GM21529 (cell line): ENCODE data around the gene FAM171A2.
"Not testable (repeated sequence)": the region's sequence is repeated elsewhere in the genome, so short reads cannot be mapped to it uniquely, and the experiment has no call there.

Experiments used
- ATAC-seq: cut with Tn5 transposase; IDR thresholded peaks from one replicate; pipeline ENCODE4 v1.9.1; 2021; ENCODE audit not compliant: unreplicated experiment

FAM171A2 gene

DNA sequence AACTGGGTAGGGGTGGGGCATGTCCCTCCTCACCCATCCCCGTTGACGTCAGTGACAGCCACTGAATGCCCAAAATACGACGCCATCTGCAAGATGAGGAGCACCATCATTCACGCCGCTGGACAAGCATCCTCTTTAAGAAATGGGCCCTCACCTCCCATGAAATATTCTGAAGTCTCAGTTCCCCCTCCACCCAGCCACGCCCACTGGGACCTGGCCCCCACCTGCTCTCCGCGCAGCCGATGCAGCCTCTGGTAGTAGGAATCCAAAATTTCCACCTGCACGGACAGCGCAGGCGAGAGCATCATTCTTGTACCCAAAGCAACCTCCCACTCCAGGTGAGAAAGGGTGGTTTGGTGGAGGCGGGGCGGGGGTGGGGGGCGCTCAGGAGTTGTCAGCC is 20.2 kb upstream of the FAM171A2 start:
- no peak for ATAC-seq

DNA sequence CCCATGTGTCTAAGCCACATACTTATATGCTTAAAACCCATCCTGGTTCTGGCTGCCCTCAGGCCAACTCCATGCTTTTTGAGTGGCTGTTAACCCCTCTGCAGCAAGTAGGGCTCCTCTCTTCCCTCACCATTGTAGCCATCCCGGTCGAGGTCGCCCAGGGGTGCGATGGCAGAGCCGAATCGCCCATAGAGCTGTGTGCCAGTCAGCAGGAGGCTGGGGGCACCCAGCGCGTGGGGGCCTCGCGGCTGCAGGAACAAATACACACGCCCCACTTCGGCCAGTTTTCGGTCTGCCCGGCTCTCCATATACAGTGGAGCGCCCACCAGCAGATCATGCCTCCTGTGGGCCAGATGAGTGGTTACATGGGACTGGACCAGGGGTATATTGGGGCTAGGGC is 19.7 kb upstream of the FAM171A2 start:
- no peak for ATAC-seq

DNA sequence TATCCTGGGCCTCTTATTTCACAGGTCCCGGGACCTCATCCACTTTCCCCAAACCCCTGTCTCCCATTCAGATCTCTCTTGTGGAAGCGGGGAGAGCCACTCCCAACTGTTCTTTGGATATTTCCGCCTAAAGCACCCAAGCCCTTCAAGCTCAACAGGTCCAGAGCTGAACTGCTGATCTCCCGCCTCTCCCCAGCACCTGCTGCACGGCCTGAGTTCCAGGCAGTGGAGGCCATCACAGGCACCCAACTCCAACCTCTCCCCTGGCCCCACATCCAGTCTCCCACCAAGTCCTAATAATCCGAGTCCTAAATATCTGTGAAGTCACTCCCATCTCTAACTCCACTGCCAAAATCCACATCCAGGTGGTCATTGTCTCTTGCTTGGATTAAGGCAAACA is 19.3 kb upstream of the FAM171A2 start:
- no peak for ATAC-seq

DNA sequence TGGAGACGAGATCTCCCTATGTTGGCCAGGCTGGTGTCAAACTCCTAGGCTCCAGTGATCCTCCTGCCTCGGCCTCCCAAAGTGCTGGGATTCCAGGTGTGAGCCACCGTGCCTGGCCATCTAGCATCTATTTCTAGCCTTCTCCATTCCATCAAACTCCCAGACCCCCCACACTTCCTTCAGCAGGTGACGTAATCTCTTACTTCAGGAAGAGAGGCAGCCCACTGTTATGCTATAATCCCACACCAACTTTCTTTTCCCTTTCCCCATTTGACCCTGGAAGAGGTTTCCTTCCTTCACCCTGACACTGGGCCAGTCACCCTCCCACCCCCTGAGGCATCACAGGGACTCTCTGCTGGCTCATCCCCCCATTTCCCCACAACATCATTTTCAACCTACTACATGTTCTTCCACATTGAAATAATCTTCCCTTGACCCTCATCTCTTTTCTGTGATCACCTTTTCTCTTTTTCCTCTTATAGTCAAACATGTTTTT is 18.2 kb upstream of the FAM171A2 start:
- no peak for ATAC-seq

DNA sequence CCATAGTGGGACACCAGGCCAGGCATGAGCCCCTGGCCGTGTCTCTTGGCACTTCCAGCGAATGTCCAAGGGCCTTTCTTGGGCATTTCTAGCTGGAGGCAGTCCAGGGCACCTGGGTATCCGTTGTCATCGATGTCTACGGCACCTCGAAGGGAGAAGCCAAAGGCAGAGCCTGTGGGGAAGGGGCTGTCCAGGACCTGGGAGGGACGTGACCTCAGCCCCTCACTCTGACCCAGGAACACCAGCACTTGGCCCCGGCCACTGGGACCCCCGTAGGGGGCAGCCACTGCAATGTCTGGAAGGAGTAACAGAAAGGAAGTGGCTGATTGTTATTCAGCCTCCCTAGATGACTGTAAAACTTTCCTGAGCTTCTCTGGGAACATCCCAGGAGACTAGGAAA is 17.1 kb upstream of the FAM171A2 start:
- no peak for ATAC-seq

DNA sequence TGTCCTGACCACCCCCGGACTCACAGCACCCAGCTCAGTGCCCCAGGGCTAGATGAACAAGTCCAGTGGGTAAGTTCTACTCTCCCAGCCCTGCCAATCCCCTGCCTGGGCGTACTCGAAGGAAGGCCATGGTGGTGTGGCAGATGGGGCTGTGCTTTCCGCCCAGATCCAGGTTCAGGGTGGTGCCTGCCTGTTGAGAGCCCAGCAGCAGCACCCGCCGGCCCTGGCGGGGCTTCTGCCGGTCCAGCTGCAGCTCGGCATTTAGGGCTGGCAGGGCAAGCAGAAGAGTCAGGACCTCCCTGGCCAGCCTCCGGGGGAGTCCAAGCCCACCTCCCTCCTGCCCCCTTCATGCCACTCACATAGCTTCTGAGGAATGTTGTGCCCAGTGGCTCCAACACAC is 16.2 kb upstream of the FAM171A2 start:
- no peak for ATAC-seq

DNA sequence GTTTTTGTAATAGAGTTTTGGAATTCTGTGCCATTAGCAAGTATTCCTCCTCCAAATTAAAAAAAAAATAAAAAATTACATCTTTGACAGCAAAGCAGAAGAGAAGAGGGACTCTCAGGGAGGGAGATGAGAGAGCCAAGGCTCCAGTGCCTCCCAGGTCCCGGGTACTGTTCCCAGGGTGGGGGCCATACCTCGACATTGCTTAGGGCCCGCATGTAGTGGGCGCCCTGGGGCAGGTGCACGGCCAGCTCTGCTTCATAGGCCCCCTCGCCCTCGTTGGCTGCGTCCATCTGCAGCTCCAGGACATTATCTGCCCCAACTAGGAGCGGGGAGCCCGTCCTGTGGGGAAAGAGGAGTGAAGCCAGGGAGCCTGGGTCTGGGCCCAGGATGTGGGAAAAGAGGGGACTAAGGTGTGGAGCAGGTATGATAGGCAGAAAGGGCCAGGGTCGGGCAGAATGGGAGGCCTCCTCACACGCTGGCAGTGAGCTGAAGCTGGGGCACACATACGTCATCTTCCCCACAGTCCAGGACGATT is 14.6 kb upstream of the FAM171A2 start:
- no peak for ATAC-seq

DNA sequence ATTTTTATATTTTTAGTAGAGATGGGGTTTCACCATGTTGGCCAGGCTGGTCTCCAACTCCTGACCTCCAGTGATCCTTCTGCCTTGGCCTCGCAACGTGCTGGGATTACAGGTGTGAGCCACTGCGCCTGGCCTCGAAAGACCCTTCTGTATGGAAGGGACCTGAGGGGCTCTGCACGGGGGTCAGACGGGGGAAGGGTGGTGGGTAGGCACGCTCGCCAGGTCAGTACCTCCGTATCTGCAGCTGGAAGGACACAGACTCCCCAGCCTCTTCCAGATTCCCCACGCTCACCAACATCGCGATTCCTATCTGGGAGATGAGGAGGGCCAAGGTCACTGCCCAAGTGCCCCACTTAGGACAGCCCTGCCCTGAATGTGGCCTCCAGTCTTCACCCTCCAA is 13.1 kb upstream of the FAM171A2 start:
- ATAC-seq, result no peak

DNA sequence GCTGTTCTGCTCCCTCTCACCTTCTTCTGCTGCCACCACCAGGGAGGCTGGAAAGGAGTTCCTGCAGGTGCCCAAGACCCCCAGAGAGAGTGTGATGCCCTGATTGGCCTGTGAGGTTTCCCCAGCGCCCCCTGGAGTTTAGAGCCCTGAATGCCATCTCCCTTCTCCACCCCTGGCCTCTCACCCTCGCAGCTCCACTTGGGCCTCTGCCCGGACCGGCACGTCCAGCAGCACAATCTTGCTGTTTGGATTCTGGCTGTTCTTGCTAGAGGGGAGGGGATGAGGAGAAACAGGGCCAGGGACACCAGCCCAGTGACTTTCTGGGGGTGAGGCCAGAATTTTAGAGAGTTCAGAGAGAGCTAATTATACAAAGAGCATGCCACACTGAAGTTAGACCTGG is 12.5 kb upstream of the FAM171A2 start:
- no peak for ATAC-seq

DNA sequence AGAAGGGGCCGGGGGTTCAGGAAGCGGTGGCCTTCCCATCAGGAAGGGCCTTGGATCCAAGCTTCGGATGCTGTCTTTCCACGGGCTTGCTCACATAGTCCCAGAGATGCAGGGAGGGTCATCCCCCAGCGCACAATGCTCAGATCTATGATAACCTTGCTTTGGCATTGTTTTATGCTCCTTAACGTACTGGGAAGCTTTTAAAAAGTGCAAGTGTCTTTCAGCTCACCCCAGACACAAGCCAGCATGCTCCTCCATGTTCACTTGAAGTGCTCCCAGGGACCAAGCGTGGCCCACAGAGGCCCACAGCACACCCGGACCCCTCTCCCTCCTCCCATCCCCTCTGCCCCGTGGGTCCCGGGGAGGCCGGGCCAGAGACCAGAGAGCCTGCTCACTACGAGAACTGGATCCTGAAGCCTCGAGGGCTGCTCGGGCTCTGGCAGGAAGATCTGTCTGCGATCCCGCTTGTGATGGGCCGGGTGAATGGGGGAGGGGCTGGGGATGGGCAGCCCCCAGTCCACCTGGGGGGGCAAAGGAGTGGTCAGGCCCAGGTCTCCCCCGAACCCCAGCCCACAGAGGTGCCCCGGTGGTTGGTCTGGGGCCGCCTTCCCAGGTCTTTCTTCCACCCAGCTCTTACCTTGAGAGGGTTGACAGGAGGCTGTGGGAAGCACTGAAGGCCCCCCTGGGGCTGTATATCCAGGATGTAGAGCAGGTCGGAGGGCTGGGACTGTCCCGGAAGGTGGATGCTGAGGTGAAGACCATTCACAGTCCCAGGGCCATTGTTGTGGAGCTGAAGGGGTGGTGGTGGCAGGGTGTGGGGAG is 11.8 kb upstream of the FAM171A2 start:
- no peak for ATAC-seq

DNA sequence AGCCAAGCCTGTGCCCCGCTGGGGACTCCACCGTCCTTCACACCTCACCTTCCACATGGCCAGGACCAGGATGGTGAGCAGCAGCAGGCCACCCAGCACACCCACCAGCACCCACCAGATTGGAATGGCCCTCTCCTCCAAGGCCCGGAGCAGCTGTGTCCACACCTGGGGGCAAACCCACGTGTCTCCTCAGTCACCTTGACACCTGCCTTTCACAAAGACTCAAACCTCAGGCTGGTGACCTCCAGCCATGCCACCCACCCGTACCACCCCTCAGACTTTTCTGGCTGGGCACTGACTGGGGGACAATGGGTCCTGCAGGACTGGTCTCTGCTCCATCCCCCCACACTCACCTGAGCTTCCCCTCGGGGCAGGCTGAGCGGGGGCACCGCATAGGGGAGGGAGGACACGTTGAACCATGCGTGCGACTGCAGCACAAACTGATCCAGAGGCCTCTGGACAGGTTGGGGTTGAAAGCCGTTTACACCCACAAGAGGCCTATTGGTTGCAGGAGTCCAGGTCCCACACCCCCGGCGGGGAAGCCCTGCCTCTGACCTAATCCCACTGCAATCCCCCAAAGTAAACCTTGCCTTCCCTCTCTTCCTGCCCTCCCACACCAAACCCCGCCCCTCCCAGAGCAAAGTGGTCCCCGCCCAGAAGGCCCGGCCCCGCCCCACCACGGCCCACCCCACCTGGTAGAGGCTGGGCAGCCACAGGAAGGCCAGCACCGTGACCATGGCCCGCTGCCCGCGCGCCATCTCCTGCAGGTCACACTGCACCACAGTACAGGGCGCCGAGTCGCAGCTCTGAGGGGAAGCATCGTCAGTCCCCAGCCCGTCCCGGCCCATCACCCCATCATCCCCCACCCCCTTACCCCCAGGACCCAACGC is 10.9 kb upstream of the FAM171A2 start:
- ATAC-seq, result no peak

DNA sequence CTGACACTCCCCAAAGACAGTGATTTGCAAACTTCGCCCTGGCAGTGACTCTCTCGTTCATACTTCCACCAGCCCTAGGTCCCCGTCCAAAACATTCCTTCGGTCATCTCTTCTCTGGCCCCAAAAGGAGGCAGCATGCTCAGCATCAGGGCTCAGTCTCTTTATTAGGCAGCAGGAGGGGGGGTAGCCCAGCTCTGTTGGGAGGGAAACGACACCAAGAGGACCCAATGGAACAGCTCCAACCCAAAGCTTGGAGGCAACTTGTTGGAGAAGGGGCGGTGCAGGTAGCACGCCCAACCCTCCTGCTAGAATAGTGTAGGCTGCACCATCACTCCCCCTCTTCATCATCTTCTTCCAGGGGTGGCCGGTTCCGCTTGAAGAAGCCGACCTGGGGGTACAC is 8.4 kb upstream of the FAM171A2 start:
- no peak for ATAC-seq

DNA sequence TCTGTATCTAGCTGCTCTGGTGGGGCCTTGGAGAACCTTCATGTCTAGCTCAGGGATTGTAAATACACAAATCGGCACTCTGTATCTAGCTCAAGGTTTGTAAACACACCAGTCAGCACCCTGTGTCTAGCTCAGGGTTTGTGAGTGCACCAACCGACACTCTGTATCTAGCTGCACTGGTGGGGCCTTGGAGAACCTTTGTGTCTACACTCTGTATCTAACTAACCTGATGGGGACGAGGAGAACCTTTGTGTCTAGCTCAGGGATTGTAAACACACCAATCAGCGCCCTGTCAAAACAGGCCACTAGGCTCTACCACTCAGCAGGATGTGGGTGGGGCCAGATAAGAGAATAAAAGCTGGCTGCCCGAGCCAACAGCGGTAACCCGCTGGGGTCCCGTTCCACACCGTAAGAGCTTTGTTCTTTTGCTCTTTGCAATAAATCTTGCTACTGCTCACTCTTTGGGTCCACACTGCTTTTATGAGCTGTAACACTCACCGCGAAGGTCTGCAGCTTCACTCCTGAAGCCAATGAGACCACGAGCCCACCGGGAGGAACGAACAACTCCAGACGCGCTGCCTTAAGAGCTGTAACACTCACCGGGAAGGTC is 5.9 kb upstream of the FAM171A2 start:
- not testable (repeated sequence) for ATAC-seq

DNA sequence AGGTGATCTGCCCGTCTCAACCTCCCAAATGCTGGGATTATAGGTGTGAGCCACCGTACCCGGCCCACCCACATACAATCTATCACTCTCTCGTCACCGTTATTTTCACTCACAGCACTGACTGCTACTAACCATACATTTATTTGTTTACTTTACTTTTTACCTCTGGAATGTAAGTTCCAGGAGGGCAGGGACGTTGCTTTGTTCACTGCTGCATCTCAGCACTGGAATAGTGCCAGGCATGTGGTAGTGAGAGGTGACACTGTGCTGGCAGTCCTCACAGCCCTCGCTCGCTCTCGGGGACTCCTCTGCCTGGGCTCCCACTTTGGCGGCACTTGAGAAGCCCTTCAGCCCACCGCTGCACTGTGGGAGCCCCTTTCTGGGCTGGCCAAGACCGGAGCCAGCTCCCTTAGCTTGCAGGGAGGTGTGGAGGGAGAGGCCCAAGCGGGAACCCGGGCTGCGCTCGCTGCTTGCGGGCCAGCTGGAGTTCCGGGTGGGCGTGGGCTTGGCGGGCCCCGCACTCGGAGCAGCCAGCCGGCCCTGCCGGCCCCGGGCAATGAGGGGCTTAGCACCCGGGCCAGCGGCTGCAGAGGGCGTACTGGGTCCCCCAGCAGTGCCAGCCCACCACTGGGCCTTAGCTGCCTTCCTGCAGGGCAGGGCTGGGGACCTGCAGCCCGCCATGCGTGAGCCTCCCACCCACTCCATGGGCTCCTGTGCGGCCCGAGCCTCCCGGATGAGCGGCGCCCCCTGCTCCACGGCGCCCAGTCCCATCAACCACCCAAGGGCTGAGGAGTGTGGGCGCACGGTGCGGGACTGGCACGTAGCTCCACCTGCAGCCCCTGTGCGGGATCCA is 5.0 kb upstream of the FAM171A2 start:
- ATAC-seq, result not testable (repeated sequence)

DNA sequence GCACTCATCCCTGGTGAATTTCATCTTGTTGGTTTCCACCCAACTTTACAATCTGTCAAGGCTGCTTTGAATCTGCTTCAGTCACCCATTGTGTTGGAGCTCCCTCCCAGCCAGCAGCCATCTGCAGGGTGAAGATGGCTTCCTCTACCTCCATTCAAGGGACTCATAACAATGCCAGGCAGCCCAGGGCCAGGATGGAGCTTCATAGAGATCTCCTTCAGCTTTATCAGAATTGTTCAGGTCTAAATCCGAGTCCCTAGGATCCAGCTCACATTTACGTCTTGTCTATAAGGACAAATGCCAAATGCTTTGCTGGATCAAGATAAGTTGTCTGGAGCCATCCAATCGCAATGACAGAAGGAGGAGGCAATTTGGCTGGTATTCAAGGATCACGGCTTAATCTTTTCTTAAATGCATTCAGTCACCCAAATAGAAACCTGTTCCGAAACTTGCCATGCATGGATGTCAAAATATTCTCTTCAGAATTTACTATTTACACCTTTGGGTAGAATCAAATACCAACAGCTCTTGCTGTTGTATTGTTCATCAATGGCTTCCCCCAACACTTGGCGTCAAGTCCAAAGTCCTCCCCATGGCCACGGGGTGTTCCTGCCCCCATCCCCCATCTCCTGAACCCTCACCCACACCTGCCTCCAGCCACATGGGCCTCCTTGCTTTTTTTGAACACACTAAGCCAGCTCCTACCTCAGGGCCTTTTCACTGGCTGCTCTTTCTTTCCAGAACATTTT is 3.8 kb upstream of the FAM171A2 start:
- no peak for ATAC-seq

DNA sequence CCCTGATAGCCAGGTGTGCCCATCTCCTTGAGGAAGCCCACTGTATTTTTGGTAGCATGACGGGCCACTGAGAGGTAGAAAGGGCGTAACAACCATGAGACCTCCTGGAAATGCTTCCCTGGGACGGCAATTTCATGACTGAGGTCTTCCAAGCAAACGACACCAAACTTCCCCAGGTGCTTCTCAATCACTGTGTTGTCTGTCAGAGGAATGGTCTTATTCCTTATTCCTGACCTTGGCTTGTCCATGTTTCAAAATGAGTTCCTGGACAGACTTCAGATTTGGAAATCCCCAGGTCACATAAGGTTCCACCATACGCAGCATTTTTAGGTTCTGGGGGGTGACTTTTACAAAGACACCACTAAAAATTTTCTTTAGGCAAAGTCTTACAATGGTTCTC is 1.4 kb upstream of the FAM171A2 start:
- ATAC-seq, result not testable (repeated sequence)

DNA sequence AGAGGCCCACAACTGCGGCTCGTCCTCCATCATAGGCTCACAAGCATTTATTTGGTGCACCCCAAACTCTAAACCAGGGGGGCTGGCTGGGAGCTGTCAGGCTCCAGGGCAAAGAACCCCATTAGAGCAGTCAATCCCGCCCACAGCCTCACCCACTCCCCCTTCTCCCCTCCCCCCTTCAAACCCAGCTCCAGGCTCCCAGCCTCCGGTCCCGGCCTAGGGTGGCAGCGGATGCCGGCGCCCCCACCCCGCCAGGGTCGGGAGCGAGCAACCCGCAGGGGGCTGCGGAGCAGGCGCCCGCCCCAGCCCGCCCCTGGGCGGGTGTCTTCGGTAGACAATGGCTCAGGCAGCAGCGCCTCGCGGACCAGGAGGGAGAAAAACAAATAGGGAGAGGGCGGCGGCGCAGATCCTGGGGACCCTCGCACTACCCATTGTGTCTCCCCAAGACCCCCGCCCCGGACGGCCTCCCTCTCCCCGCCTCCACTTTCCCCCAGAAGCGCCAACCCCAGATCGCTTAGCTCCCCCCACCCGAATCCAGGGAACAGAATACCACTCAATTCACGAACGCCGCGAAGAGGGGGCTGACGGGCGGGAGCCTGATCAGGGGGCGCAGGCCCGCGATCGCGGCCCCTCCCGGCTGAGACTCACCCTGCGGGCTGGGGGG is 572 bp downstream of the FAM171A2 start:
- ATAC-seq, result no peak

DNA sequence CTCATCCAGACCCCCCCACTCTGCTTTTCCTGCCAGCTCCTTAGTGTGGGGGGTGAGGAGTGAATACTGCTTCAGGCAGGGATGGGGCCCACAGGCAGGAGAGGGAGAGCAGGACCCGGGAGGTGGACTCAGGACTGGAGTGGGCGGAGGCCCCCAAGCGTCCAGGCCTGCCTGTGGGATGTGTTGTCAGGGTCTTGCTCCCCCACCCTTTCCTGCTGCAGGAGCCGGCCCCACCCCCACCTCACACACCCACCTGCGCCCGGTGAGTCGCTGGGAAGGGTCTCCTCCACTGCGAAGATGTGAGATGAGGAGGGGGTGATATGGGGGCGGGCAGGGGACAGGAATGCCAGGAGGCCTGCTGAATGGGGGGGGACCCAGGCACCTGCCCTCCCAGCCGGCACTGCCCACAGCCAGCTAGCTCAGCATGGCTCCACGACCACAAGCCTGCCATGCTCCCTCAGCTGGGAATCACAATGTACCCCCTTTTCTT is 1.1 kb downstream of the FAM171A2 start:
- no peak for ATAC-seq
